SK-N-SH treated with all-trans-retinoic acid at 6 μM for 48 hours (cell line): ENCODE data around the gene KYAT1.

ENCODE experiments used
- ATAC-seq: fragments of 200-7000 bp; cut with Tn5 transposase; 3 replicates; pipeline ENCODE4 v1.9.1; 2020; ENCODE audit warnings: mild to moderate bottlenecking, moderate library complexity
- ARNTL ChIP-seq: fragments of 450-650 bp; formaldehyde crosslinking; IDR thresholded peaks from 2 replicates; pipeline ENCODE4 v1.5.0; 2020; ENCODE audit warnings: low read depth, mild to moderate bottlenecking, moderate library complexity, borderline replicate concordance
- BACH2 ChIP-seq: fragments of 250-450 bp; sonication (Bioruptor Pico); IDR thresholded peaks from 2 replicates; pipeline ENCODE4 v1.9.0; 2021; ENCODE audit warnings: mild to moderate bottlenecking, borderline replicate concordance
- ESRRG ChIP-seq: fragments of 250-450 bp; sonication (Bioruptor Pico); IDR thresholded peaks from 2 replicates; pipeline ENCODE4 v1.6.1; 2021; ENCODE audit warnings: mild to moderate bottlenecking
- GLIS3 ChIP-seq: fragments of 250-450 bp; sonication (Bioruptor Pico); IDR thresholded peaks from 2 replicates; pipeline ENCODE4 v1.5.0; 2020; ENCODE audit warnings: mild to moderate bottlenecking, moderate library complexity
- ISL1 ChIP-seq: fragments of 250-450 bp; sonication (Bioruptor Pico); IDR thresholded peaks from 2 replicates; pipeline ENCODE4 v2.1.2; 2022; ENCODE audit warnings: mild to moderate bottlenecking, moderate library complexity
- OSR1 ChIP-seq: fragments of 250-450 bp; sonication (Bioruptor Pico); IDR thresholded peaks from 2 replicates; pipeline ENCODE4 v1.8.0; 2022; ENCODE audit warnings: moderate library complexity, mild to moderate bottlenecking, inconsistent platforms
- PPARA ChIP-seq: fragments of 250-450 bp; sonication (Bioruptor Pico); IDR thresholded peaks from 2 replicates; pipeline ENCODE4 v1.5.0; 2020; ENCODE audit warnings: mild to moderate bottlenecking, borderline replicate concordance
- RARB ChIP-seq: fragments of 250-450 bp; sonication (Bioruptor Pico); IDR thresholded peaks from 2 replicates; pipeline ENCODE4 v1.8.0; 2021; ENCODE audit warnings: mild to moderate bottlenecking, moderate library complexity
- SNAI2 ChIP-seq: fragments of 250-450 bp; sonication (Bioruptor Pico); IDR thresholded peaks from 2 replicates; pipeline ENCODE4 v1.5.0; 2020; ENCODE audit warnings: mild to moderate bottlenecking, moderate library complexity
- TCF4 ChIP-seq: fragments of 250-450 bp; sonication (Bioruptor Pico); IDR thresholded peaks from 2 replicates; pipeline ENCODE4 v1.8.0; 2021; ENCODE audit warnings: mild to moderate bottlenecking, moderate library complexity, borderline replicate concordance
- TOX ChIP-seq: fragments of 250-450 bp; sonication (Bioruptor Pico); IDR thresholded peaks from 2 replicates; pipeline ENCODE4 v1.8.0; 2021; ENCODE audit warnings: mild to moderate bottlenecking, moderate library complexity, borderline replicate concordance
- ZC3H10 ChIP-seq: fragments of 250-450 bp; sonication (Bioruptor Pico); IDR thresholded peaks from 2 replicates; pipeline ENCODE4 v1.5.1; 2021; ENCODE audit warnings: mild to moderate bottlenecking, moderate library complexity
- ZFP3 ChIP-seq: fragments of 250-450 bp; sonication (Bioruptor Pico); IDR thresholded peaks from 2 replicates; pipeline ENCODE4 v1.5.0; 2020; ENCODE audit warnings: mild to moderate bottlenecking, moderate library complexity
- ZFP30 ChIP-seq: fragments of 450-650 bp; formaldehyde crosslinking; IDR thresholded peaks from 2 replicates; pipeline ENCODE4 v1.5.0; 2022; ENCODE audit warnings: mild to moderate bottlenecking, moderate library complexity
- ZNF565 ChIP-seq: fragments of 450-650 bp; formaldehyde crosslinking; conservative IDR thresholded peaks from 2 replicates; pipeline ENCODE4 v1.5.0; 2020; ENCODE audit warnings: low read depth, mild to moderate bottlenecking, moderate library complexity
- ZNF70 ChIP-seq: fragments of 450-650 bp; formaldehyde crosslinking; IDR thresholded peaks from 2 replicates; pipeline ENCODE4 v1.5.0; 2020; ENCODE audit warnings: mild to moderate bottlenecking, moderate library complexity
- ZNF8 ChIP-seq: fragments of 450-650 bp; formaldehyde crosslinking; IDR thresholded peaks from 2 replicates; pipeline ENCODE4 v1.5.0; 2020; ENCODE audit warnings: mild to moderate bottlenecking, moderate library complexity
- TF ChIP-seq, protein P1 (sequence below): fragments of 250-450 bp; sonication (Bioruptor Pico); IDR thresholded peaks from 2 replicates; pipeline ENCODE4 v1.5.1; 2021; ENCODE audit warnings: mild to moderate bottlenecking, moderate library complexity
- TF ChIP-seq, protein P2 (sequence below): fragments of 250-450 bp; sonication (Bioruptor Pico); IDR thresholded peaks from 2 replicates; pipeline ENCODE4 v1.5.1; 2020; ENCODE audit warnings: low read depth, mild to moderate bottlenecking, moderate library complexity
- TF ChIP-seq, protein P3 (sequence below): fragments of 250-450 bp; sonication (Bioruptor Pico); IDR thresholded peaks from 2 replicates; pipeline ENCODE4 v1.5.0; 2020; ENCODE audit warnings: mild to moderate bottlenecking, moderate library complexity
- TF ChIP-seq, protein P4 (sequence below): fragments of 250-450 bp; sonication (Bioruptor Pico); IDR thresholded peaks from 2 replicates; pipeline ENCODE4 v1.8.0; 2020; ENCODE audit warnings: mild to moderate bottlenecking, moderate library complexity, borderline replicate concordance

Gene KYAT1

DNA sequence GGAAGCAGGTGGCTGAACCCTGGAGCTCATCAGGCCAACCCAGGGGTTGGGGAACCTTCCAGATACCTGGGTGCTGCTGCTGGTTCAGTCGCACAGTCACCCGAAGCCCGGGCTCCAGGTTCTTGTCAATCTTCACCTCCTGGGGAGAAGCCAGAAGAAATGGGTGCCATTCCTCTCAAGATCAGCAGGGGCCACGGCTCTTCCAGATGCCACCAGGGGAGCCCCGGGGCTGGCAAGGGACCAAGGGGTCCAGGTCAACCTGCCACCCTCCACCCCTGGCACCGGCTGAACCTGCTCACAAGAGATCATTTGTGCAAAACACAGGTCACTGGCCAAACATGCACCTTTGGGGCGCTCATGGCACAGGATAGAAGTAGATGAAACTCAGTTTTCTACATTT, 56.8 kb downstream of the KYAT1 start:
- no peak for TF ChIP-seq ZNF8 (CRISPR knock-in tag)
- TF ChIP-seq, protein P1, sequence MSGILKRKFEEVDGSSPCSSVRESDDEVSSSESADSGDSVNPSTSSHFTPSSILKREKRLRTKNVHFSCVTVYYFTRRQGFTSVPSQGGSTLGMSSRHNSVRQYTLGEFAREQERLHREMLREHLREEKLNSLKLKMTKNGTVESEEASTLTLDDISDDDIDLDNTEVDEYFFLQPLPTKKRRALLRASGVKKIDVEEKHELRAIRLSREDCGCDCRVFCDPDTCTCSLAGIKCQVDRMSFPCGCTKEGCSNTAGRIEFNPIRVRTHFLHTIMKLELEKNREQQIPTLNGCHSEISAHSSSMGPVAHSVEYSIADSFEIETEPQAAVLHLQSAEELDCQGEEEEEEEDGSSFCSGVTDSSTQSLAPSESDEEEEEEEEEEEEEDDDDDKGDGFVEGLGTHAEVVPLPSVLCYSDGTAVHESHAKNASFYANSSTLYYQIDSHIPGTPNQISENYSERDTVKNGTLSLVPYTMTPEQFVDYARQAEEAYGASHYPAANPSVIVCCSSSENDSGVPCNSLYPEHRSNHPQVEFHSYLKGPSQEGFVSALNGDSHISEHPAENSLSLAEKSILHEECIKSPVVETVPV (CRISPR knock-in tag): no peak
- no peak for TF ChIP-seq ZNF565 (CRISPR knock-in tag)
- TF ChIP-seq ISL1 (CRISPR knock-in tag): no peak
- ATAC-seq: no peak

DNA sequence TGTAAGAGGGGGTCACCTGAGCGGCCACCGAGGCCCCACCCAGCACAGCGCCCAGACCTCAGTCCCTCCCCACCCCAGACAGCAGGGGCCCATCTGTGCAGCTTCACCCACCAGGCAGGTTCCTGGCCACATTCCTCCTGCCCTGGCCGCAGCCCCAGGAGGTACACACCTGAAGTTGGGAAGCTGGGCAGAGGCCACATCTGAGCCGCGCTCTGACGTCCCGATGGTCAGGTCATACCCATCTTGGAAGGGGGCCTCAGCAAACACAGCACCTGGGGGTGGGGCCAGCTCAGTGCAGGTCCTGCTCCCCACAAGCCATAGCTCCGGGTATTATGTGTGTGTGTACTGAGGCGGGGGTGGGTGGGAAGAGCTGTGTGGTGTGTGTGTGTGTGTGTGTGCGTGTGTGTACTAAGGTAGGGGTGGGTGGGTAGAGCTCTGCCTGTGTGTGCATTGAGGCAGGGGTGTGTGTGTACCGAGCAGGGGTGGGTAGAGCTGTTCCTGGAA, 57.8 kb downstream of the KYAT1 start:
- ATAC-seq: no peak
- TF ChIP-seq TOX: no peak
- no peak for TF ChIP-seq ZNF70
- TF ChIP-seq ZFP30: no peak
- TF ChIP-seq OSR1 (CRISPR knock-in tag): no peak
- no peak for TF ChIP-seq ARNTL
- TF ChIP-seq ESRRG (CRISPR knock-in tag): no peak
- TF ChIP-seq, protein P1 (CRISPR knock-in tag): no peak
- TF ChIP-seq, protein P2, sequence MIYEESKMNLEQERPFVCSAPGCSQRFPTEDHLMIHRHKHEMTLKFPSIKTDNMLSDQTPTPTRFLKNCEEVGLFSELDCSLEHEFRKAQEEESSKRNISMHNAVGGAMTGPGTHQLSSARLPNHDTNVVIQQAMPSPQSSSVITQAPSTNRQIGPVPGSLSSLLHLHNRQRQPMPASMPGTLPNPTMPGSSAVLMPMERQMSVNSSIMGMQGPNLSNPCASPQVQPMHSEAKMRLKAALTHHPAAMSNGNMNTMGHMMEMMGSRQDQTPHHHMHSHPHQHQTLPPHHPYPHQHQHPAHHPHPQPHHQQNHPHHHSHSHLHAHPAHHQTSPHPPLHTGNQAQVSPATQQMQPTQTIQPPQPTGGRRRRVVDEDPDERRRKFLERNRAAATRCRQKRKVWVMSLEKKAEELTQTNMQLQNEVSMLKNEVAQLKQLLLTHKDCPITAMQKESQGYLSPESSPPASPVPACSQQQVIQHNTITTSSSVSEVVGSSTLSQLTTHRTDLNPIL (CRISPR knock-in tag): no peak
- no peak for TF ChIP-seq SNAI2 (CRISPR knock-in tag)
- no peak for TF ChIP-seq ZFP3
- no peak for TF ChIP-seq ZC3H10 (CRISPR knock-in tag)
- no peak for TF ChIP-seq ZNF565 (CRISPR knock-in tag)
- no peak for TF ChIP-seq PPARA (CRISPR knock-in tag)

DNA sequence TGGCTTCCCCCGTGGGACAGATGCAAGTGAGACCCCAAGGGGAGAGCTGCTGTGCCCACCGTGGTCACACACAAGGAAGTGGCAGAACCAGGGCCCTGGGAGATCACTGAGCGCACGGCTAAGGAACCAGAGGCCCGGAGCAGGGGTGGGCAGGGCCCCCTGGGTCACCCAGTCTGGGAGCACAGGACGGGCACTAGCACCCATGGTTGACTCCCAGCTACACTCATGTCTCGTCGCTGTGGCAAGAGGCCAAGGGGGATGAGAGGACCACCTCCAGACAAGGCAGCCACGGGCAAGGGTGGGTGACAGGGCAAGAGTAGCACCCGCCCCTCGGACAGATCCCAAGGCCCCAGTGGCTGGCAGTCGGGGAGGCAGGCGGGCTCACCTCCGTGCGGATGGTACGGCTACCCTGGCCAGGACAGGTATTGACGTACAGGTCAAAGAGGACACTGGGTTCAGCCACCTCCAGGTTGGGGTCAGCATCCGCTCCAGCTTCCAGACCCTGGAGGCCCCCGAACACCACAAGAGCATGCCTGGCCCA, 58.3 kb downstream of the KYAT1 start:
- TF ChIP-seq, protein P2 (CRISPR knock-in tag): no peak
- TF ChIP-seq ZNF8 (CRISPR knock-in tag) (no peak), RARB (CRISPR knock-in tag) (no peak), TOX (no peak), ARNTL (no peak), ISL1 (CRISPR knock-in tag) (no peak), ZFP30 (no peak), ZFP3 (no peak), OSR1 (CRISPR knock-in tag) (no peak), BACH2 (CRISPR knock-in tag) (no peak)
- TF ChIP-seq, protein P3, sequence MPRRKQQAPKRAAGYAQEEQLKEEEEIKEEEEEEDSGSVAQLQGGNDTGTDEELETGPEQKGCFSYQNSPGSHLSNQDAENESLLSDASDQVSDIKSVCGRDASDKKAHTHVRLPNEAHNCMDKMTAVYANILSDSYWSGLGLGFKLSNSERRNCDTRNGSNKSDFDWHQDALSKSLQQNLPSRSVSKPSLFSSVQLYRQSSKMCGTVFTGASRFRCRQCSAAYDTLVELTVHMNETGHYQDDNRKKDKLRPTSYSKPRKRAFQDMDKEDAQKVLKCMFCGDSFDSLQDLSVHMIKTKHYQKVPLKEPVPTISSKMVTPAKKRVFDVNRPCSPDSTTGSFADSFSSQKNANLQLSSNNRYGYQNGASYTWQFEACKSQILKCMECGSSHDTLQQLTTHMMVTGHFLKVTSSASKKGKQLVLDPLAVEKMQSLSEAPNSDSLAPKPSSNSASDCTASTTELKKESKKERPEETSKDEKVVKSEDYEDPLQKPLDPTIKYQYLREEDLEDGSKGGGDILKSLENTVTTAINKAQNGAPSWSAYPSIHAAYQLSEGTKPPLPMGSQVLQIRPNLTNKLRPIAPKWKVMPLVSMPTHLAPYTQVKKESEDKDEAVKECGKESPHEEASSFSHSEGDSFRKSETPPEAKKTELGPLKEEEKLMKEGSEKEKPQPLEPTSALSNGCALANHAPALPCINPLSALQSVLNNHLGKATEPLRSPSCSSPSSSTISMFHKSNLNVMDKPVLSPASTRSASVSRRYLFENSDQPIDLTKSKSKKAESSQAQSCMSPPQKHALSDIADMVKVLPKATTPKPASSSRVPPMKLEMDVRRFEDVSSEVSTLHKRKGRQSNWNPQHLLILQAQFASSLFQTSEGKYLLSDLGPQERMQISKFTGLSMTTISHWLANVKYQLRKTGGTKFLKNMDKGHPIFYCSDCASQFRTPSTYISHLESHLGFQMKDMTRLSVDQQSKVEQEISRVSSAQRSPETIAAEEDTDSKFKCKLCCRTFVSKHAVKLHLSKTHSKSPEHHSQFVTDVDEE (CRISPR knock-in tag): no peak
- ATAC-seq: no peak

DNA sequence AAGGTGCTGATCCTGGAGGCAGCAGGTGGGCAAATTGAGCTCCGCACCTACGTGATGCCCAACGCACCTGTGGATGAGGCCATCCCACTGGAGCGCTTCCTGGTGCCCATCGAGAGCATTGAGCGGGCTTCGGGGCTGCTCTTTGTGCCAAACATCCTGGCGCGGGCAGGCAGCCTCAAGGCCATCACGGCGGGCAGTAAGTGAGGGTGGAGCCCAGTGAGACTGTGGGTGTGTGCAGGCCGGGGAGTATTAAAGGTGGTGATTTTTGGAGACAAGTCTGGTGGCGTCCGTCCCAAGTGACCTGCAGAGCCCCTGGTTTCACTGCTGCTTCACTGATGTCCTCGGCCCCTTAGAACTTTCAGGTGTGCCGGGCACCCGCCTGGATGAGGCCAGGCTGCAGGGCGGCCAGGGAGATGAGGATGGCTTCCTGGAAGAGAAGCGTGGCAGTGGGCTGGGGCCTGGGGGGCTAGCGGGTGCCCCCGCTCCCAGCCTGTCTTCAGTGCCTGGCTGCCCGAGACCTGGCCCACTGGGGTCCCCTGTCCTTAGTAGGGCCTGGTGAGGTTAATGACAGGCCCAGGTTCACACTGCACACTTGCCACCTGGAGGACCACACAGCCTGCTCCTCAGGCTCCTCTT, 59.2 kb downstream of the KYAT1 start:
- no peak for ATAC-seq
- TF ChIP-seq ZNF70 (no peak), ZFP3 (no peak), OSR1 (CRISPR knock-in tag) (no peak), ARNTL (no peak), TOX (no peak), ESRRG (CRISPR knock-in tag) (no peak), GLIS3 (CRISPR knock-in tag) (no peak), TCF4 (CRISPR knock-in tag) (no peak), ZNF565 (CRISPR knock-in tag) (no peak), ZNF8 (CRISPR knock-in tag) (no peak)
- TF ChIP-seq, protein P2 (CRISPR knock-in tag): no peak
- TF ChIP-seq, protein P4, sequence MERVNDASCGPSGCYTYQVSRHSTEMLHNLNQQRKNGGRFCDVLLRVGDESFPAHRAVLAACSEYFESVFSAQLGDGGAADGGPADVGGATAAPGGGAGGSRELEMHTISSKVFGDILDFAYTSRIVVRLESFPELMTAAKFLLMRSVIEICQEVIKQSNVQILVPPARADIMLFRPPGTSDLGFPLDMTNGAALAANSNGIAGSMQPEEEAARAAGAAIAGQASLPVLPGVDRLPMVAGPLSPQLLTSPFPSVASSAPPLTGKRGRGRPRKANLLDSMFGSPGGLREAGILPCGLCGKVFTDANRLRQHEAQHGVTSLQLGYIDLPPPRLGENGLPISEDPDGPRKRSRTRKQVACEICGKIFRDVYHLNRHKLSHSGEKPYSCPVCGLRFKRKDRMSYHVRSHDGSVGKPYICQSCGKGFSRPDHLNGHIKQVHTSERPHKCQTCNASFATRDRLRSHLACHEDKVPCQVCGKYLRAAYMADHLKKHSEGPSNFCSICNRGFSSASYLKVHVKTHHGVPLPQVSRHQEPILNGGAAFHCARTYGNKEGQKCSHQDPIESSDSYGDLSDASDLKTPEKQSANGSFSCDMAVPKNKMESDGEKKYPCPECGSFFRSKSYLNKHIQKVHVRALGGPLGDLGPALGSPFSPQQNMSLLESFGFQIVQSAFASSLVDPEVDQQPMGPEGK (CRISPR knock-in tag): no peak
- TF ChIP-seq, protein P1 (CRISPR knock-in tag): no peak
